HCT116 (cell line): Measurements from ENCODE around the gene POP4. TPM values are rescaled to one million over a fixed set of nuclear protein-coding genes. Genes with fewer than 3 reads are reported as not detected.

Experiments
- ATAC-seq: fragments of 200-7000 bp; cut with Tn5 transposase; 2 replicates; pipeline ENCODE4 v1.9.1; 2020; ENCODE audit warnings: mild to moderate bottlenecking, moderate library complexity
- BruUV-seq: library from RNA; stranded (reverse); fragments of 400-500 nt; replicated peaks from 2 replicates; lab custom pipeline; 2021; lab: Mats Ljungman, UMichigan
- CTCF ChIA-PET: fragments of 300-600 bp; sonication (Branson Sonifier 250); formaldehyde crosslinking; loops from one replicate; lab custom pipeline; 2021; ENCODE audit warnings: antibody characterized with exemption; lab: Charles Lee
- POLR2A ChIA-PET: fragments of 300-600, 350-600 bp; sonication (Branson Sonifier 250); formaldehyde crosslinking; loops from one replicate; lab custom pipeline; 2021; ENCODE audit warnings: antibody characterized with exemption; lab: Charles Lee
- RAD21 ChIA-PET, 2 experiments: fragments of 300-600 bp; sonication (Branson Sonifier 250); formaldehyde crosslinking; loops; one replicate each; lab custom pipeline; 2023; ENCODE audit warnings: low total read pairs in 2 of 2; ENCODE audit not compliant: uncharacterized antibody in 2 of 2, unreplicated experiment in 2 of 2, low non-redundant PET in 1 of 2; lab: Charles Lee
- DNase-seq: peaks from one replicate; pipeline ENCODE4 v3.0.0-alpha.2; 2010; ENCODE audit warnings: low read depth, low spot score
- H2AFZ ChIP-seq: fragments of 200-600 bp; shearing (Covaris generic), sonication (generic); 2 replicates; pipeline ENCODE4 v1.6.1; 2017; ENCODE audit warnings: low read depth, mixed run types, mixed read lengths, antibody characterized with exemption, low read length; ENCODE audit not compliant: poor library complexity, severe bottlenecking
- H3K27ac ChIP-seq: 2 replicates; pipeline ENCODE4 v1.5.1; 2012; ENCODE audit warnings: low read depth, low read length
- H3K27me3 ChIP-seq: fragments of 200-600 bp; sonication (generic); 2 replicates; pipeline ENCODE4 v1.6.1; 2016; ENCODE audit warnings: mixed run types, low read length, mixed read lengths; ENCODE audit not compliant: insufficient read depth
- H3K36me3 ChIP-seq, 2 experiments: fragments of 200-500 bp in 1 of 2; fragments of 200-600 bp in 1 of 2; sonication (Bioruptor generic) in 1 of 2; sonication (generic) in 1 of 2; 2 replicates each; pipeline versions ENCODE4 v1.5.1 to v1.6.1; 2014 to 2016; ENCODE audit warnings: low read length in 2 of 2, inconsistent platforms in 1 of 2, mixed read lengths in 1 of 2, mixed run types in 1 of 2; ENCODE audit not compliant: insufficient read depth in 2 of 2, control insufficient read depth in 1 of 2
- H3K4me1 ChIP-seq, 2 experiments: fragments of 200-600 bp in 1 of 2; sonication (generic) in 1 of 2; 2 replicates each; pipeline versions ENCODE4 v1.5.1 to v1.6.1; 2012 to 2017; ENCODE audit warnings: low read length in 2 of 2, inconsistent platforms in 1 of 2, mild to moderate bottlenecking in 1 of 2, mixed read lengths in 1 of 2, mixed run types in 1 of 2, moderate library complexity in 1 of 2; ENCODE audit not compliant: insufficient read depth in 2 of 2, control insufficient read depth in 1 of 2
- H3K4me2 ChIP-seq: fragments of 200-600 bp; sonication (generic); 2 replicates; pipeline ENCODE4 v1.6.1; 2017; ENCODE audit warnings: mixed run types, low read length, mixed read lengths
- H3K4me3 ChIP-seq, 2 experiments: fragments of 200-600 bp in 1 of 2; sonication (generic) in 1 of 2; replicated peaks in 1 of 2; 2 replicates each; pipeline ENCODE4 v1.5.1; 2011 to 2016; ENCODE audit warnings: low read length in 2 of 2, control low read depth in 1 of 2, low read depth in 1 of 2, mild to moderate bottlenecking in 1 of 2, mixed read lengths in 1 of 2, mixed run types in 1 of 2
- H3K79me2 ChIP-seq: fragments of 200-600 bp; sonication (generic); 2 replicates; pipeline ENCODE4 v1.6.1; 2017; ENCODE audit warnings: mild to moderate bottlenecking, mixed run types, low read length, moderate library complexity, mixed read lengths; ENCODE audit not compliant: insufficient read depth
- H3K9ac ChIP-seq: fragments of 200-600 bp; sonication (generic); 2 replicates; pipeline ENCODE4 v1.6.1; 2016; ENCODE audit warnings: low read length, mixed read lengths
- H3K9me2 ChIP-seq: fragments of 200-600 bp; sonication (generic), shearing (Covaris generic); 2 replicates; pipeline ENCODE4 v1.6.1; 2017; ENCODE audit warnings: mixed run types, mild to moderate bottlenecking, moderate library complexity; ENCODE audit not compliant: insufficient read depth
- H3K9me3 ChIP-seq, 2 experiments: fragments of 200-500 bp in 1 of 2; fragments of 200-600 bp in 1 of 2; sonication (Bioruptor generic) in 1 of 2; sonication (generic) in 1 of 2; 2 replicates each; pipeline ENCODE4 v1.6.1; 2014 to 2017; ENCODE audit warnings: low read length in 2 of 2, mixed read lengths in 2 of 2, inconsistent platforms in 1 of 2, low read depth in 1 of 2, mild to moderate bottlenecking in 1 of 2, mixed run types in 1 of 2, moderate library complexity in 1 of 2; ENCODE audit not compliant: control insufficient read depth in 1 of 2, insufficient read depth in 1 of 2
- H4K20me1 ChIP-seq: fragments of 200-600 bp; sonication (generic), shearing (Covaris generic); 2 replicates; pipeline ENCODE4 v1.6.1; 2017; ENCODE audit warnings: mixed run types, mild to moderate bottlenecking, moderate library complexity; ENCODE audit not compliant: insufficient read depth
- ATF3 ChIP-seq: IDR thresholded peaks from 2 replicates; pipeline ENCODE4 v1.6.1; 2012
- REST ChIP-seq: IDR thresholded peaks from 2 replicates; pipeline ENCODE4 v1.6.1; 2012; ENCODE audit warnings: low read depth
- SIN3A ChIP-seq: IDR thresholded peaks from 2 replicates; pipeline ENCODE4 v1.6.1; 2012; ENCODE audit warnings: low read depth
- SRF ChIP-seq: IDR thresholded peaks from 2 replicates; pipeline ENCODE4 v1.6.1; 2012; ENCODE audit warnings: low read depth
- ZNF274 ChIP-seq: fragments of 200-500 bp; sonication (Bioruptor generic); IDR thresholded peaks from 2 replicates; pipeline ENCODE4 v1.6.1; 2014; ENCODE audit warnings: mild to moderate bottlenecking, low read depth, low read length, inconsistent platforms
- intact Hi-C: fragments of 100-400 bp; cut with micrococcal nuclease; formaldehyde crosslinking; loops from 2 replicates; pipeline ENCODE4 v1.10.0; 2022
- total RNA-seq: library from RNA; stranded (reverse); gene quantifications from one replicate; pipeline ENCODE4 v1.2.1, GENCODE V29; 2021; ENCODE audit not compliant: unreplicated experiment
- TF ChIP-seq, protein P1 (sequence below), 3 experiments: fragments of 200-600 bp in 1 of 3; sonication (generic) in 1 of 3; IDR thresholded peaks in 2 of 3; conservative IDR thresholded peaks in 1 of 3; 2 replicates each; pipeline ENCODE4 v1.5.1; 2012 to 2017; ENCODE audit warnings: low read depth in 2 of 3, low read length in 2 of 3, antibody characterized with exemption in 1 of 3, borderline replicate concordance in 1 of 3, control low read depth in 1 of 3, mild to moderate bottlenecking in 1 of 3, mixed read lengths in 1 of 3, mixed run types in 1 of 3, moderate library complexity in 1 of 3; ENCODE audit not compliant: insufficient read depth in 1 of 3

The POP4 gene
- total RNA-seq, 1 experiment from 2014 or later: 61.2 TPM

DNA sequence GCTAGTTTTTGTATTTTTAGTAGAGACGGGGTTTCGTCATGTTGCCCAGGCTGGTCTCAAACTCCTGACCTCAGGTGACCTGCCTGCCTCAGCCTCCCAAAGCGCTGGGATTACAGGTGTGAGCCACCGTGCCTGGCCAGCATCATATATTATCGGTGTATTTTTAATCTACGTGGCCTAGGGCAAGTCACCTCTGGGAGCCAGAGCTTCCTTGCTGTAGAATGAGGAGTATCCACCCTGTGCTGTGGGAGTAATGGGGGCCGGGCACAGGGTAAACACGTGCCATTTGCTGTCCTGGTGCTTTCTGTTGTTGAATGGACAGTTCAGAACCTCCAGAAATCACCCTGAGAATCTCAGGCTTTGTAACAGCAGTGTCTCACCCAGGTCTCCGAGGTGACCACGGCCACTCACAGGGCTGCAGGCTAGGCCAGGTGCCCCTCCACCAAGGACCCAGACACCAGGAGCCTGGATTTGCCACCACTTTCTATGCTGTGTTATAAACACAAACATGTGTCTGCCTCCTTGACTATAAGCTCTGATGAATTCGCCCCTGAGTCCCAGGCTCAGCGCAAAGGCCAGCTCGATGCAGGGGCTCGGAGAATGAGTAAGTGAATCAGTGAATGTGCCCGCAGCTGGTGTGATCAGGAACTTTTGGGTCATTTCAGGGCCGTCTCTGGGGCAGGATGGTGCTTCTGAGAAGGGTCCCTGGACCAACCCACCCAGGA is 22.7 kb downstream of the POP4 start:
- H3K36me3 ChIP-seq: no peaks in the 10 kb centered on the region
- no peak overlapping the region for H2AFZ ChIP-seq
- ATAC-seq (no peak), DNase-seq (no peak)
- intact Hi-C loops: no loop called here
- H3K9me2 ChIP-seq: no peaks in the 10 kb centered on the region
- ChIA-PET CTCF (no interaction called here), RAD21 (no interaction called here), POLR2A (no interaction called here)
- BruUV-seq: no TSS peak
- no peak overlapping the region for H3K4me3 ChIP-seq
- H3K9ac ChIP-seq: no peak overlapping the region
- no peak overlapping the region for H3K27ac ChIP-seq
- H4K20me1 ChIP-seq: no peaks in the 10 kb centered on the region
- H3K9me3 ChIP-seq: no peaks in the 10 kb centered on the region
- H3K4me2 ChIP-seq: no peak overlapping the region
- H3K4me1 ChIP-seq: no peaks in the 10 kb centered on the region
- H3K27me3 ChIP-seq: no peaks in the 10 kb centered on the region
- TF ChIP-seq ZNF274 (no peak), ATF3 (no peak), SRF (no peak), REST (no peak), SIN3A (no peak)
- TF ChIP-seq, protein P1, sequence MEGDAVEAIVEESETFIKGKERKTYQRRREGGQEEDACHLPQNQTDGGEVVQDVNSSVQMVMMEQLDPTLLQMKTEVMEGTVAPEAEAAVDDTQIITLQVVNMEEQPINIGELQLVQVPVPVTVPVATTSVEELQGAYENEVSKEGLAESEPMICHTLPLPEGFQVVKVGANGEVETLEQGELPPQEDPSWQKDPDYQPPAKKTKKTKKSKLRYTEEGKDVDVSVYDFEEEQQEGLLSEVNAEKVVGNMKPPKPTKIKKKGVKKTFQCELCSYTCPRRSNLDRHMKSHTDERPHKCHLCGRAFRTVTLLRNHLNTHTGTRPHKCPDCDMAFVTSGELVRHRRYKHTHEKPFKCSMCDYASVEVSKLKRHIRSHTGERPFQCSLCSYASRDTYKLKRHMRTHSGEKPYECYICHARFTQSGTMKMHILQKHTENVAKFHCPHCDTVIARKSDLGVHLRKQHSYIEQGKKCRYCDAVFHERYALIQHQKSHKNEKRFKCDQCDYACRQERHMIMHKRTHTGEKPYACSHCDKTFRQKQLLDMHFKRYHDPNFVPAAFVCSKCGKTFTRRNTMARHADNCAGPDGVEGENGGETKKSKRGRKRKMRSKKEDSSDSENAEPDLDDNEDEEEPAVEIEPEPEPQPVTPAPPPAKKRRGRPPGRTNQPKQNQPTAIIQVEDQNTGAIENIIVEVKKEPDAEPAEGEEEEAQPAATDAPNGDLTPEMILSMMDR (IDR thresholded peaks at IDR 0.05 in 2 of 3, conservative IDR thresholded peaks at IDR 0.05 in 1 of 3; ENCODE audit: borderline replicate concordance in 1 of 3, insufficient read depth in 1 of 3, low read depth in 2 of 3, low read length in 2 of 3): no peak
- H3K79me2 ChIP-seq: no peaks in the 10 kb centered on the region
